Colonic mucosa (tissue), 4 donors: ENCODE measurements around the gene RPS8. TPM values are rescaled to one million over a fixed set of nuclear protein-coding genes. Genes with fewer than 3 reads are reported as not detected.

Experiments used
- DNase-seq: peaks from one replicate; pipeline ENCODE4 v3.0.0-alpha.2; 2020
- H3K27ac ChIP-seq: fragments of 200-600 bp; one replicate; pipeline ENCODE4 v1.8.0; 2021
- H3K27me3 ChIP-seq: fragments of 200-600 bp; one replicate; pipeline ENCODE4 v1.8.0; 2021
- H3K36me3 ChIP-seq: fragments of 200-600 bp; one replicate; pipeline ENCODE4 v1.8.0; 2021
- H3K4me1 ChIP-seq: fragments of 200-600 bp; one replicate; pipeline ENCODE4 v1.8.0; 2021; ENCODE audit warnings: mild to moderate bottlenecking
- H3K4me3 ChIP-seq: fragments of 200-600 bp; one replicate; pipeline ENCODE4 v1.8.0; 2021
- H3K9ac ChIP-seq, 2 donors: one replicate each; pipeline ENCODE4 v1.7.0; 2013; ENCODE audit warnings: control low read depth in 2 of 2, low read depth in 2 of 2, low read length in 2 of 2
- H3K9me3 ChIP-seq: fragments of 200-600 bp; one replicate; pipeline ENCODE4 v1.8.0; 2021
- intact Hi-C: fragments of 100-400 bp; cut with DNase I; formaldehyde crosslinking; loops from one replicate; pipeline ENCODE4 v1.14.1; 2022
- total RNA-seq, 2 donors: library from RNA; stranded (reverse); fragmentation: NEBNext Ultra II Directional in 1 of 2; extraction: Animal tissue kit (Norgen Biotek cat#: 25700) in 1 of 2; gene quantifications; one replicate each; pipeline ENCODE4 v1.2.1, GENCODE V29; 2021
- TF ChIP-seq, protein P1 (sequence below): fragments of 200-600 bp; IDR thresholded peaks from one replicate; pipeline ENCODE4 v1.8.0; 2022; ENCODE audit warnings: antibody characterized with exemption, mild to moderate bottlenecking
- donor health status: healthy.
- donor health status: DM: no; HTN: no; CAD: no.
- donor health status: DM: no; HTN: no; CAD: no.

The RPS8 gene
- total RNA-seq, 2 donors from 2014 or later, result 1,574 to 1,589 TPM

DNA sequence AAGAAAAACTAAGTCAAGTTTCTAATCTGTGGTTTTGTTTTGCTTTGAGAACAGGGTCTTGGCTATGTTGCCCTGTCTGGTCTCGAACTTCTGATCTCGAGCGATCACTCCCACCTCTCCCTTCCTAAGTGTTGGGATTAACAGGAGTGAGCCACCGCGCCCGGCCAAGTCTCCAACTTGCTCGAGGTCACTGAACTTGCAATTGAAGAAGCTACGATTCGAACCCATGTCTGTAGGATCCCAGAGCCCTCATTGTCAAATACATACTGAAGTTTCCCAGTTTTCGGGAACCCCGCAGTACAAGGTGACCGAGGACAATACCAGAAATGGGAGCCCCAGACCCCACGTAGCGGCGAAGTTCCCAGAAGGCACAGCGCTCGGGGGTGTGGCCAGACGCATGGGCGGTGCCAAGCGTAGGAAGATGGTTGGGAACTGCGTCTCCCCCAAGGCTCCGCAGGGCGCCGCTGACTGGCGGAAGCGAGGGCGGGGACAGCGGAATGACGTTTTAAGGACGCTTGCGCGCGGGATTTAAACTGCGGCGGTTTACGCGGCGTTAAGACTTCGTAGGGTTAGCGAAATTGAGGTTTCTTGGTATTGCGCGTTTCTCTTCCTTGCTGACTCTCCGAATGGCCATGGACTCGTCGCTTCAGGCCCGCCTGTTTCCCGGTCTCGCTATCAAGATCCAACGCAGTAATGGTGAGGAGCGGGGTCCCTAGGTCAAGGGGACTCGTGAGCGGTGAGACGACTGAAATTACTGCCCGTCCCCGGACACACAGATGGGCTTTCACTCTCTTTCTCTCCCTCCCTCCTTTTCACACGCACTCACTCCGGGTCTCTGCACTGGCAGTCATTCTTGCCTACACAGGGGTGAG, 35.8 kb upstream of the RPS8 start, which contains the start of gene KIF2C:
TSS of gene KIF2C (plus strand) at position 531 of the 872 bp plus-strand sequence. CDS start at position 627, 96 bp downstream.
- peak within 1 kb of the TSS; percentile 31 to 82 for H3K9ac ChIP-seq
- TF ChIP-seq, protein P1, sequence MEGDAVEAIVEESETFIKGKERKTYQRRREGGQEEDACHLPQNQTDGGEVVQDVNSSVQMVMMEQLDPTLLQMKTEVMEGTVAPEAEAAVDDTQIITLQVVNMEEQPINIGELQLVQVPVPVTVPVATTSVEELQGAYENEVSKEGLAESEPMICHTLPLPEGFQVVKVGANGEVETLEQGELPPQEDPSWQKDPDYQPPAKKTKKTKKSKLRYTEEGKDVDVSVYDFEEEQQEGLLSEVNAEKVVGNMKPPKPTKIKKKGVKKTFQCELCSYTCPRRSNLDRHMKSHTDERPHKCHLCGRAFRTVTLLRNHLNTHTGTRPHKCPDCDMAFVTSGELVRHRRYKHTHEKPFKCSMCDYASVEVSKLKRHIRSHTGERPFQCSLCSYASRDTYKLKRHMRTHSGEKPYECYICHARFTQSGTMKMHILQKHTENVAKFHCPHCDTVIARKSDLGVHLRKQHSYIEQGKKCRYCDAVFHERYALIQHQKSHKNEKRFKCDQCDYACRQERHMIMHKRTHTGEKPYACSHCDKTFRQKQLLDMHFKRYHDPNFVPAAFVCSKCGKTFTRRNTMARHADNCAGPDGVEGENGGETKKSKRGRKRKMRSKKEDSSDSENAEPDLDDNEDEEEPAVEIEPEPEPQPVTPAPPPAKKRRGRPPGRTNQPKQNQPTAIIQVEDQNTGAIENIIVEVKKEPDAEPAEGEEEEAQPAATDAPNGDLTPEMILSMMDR, result no peak
- H3K4me3 ChIP-seq, result peak within 1 kb of the TSS; percentile 50
- intact Hi-C loops, result no loop called here
- no peaks in the 10 kb centered on the region for H3K9me3 ChIP-seq
- DNase-seq, result peak; percentile 98
- H3K27ac ChIP-seq, result peak within 1 kb of the TSS; percentile 87
- H3K4me1 ChIP-seq, result peaks cover 5% of the 10 kb centered on the region
- H3K36me3 ChIP-seq, result no peaks in the 10 kb centered on the region
- no peaks in the 10 kb centered on the region for H3K27me3 ChIP-seq

DNA sequence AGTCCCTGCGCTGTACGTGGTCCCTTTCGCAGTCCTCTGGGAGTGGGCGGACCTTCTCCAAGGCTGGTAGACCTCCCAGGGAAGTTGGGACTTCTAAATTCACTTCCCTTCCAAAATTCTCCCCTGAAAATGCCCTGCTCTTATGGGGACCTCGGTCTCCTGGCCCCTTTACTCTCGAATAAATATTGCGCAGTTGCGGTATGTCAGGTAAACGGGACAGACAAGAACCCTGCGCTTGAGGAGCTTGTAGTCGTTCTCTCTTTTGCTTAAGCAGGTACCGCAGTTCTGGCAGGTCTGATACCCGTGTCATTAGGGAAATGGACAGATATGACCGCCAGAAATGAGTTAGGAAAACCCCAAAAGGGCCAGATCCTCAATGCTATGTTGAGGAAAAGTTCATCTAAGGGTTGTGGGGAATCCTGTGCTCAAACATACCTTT, 35.1 kb upstream of the RPS8 start:
- TF ChIP-seq, protein P1, result no peak
- intact Hi-C loops, result no loop called here
- Histone ChIP-seq H3K4me1 (peaks cover 5% of the 10 kb centered on the region), H3K27me3 (no peaks in the 10 kb centered on the region), H3K9me3 (no peaks in the 10 kb centered on the region), H3K9ac (peak overlapping the region; percentile 19 to 82), H3K4me3 (peak overlapping the region; percentile 50), H3K36me3 (no peaks in the 10 kb centered on the region), H3K27ac (no peak overlapping the region)
- peak; percentile 30 for DNase-seq

DNA sequence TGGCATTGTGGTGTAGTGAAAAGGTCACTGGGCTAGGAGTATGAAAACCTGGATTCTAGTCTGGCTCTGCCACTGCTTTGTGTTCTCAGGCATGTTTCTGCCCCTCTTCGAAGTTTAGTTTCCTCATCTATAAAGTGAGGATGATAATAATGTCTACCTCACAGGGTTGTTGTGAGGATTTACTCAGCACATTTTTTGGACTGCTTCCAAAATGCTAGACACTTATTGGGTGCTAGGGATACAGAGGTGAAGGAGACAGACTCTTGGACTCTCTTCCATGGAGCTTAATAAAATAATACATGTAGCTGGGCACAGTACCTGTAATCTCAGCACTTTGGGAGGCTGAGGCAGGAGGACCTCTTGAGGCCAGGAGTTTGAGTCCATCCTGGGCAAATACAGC, 32.1 kb upstream of the RPS8 start:
- intact Hi-C loops, result no loop called here
- Histone ChIP-seq H3K27ac (no peak overlapping the region), H3K4me1 (peaks cover 5% of the 10 kb centered on the region), H3K9ac (no peak overlapping the region), H3K9me3 (no peaks in the 10 kb centered on the region), H3K4me3 (no peak overlapping the region), H3K27me3 (no peaks in the 10 kb centered on the region), H3K36me3 (no peaks in the 10 kb centered on the region)
- TF ChIP-seq, protein P1, result no peak
- no peak for DNase-seq

DNA sequence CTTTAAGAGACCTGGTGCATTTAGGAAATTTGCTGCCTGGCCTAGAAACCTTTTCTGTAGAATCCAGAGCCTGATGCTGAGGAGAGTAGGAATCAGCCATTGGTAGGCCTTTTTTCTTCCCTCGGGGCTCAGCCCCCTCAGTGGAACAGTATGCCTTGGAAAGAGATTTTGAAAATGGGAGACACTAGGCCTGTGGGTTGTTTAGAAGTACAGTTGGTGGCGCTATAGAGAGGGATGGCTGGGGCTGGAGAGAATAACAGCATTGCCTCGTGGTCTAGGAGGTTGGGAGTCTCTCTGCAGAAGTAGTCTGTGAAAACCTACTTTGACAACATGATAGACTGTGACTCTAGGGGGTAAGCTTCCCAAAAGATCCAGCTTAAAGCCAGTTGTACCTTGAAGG, 27.5 kb upstream of the RPS8 start:
- intact Hi-C loops, result no loop called here
- Histone ChIP-seq H3K9me3 (no peaks in the 10 kb centered on the region), H3K36me3 (no peaks in the 10 kb centered on the region), H3K4me1 (no peaks in the 10 kb centered on the region), H3K9ac (no peak overlapping the region), H3K4me3 (no peak overlapping the region), H3K27ac (no peak overlapping the region), H3K27me3 (no peaks in the 10 kb centered on the region)
- no peak for DNase-seq
- TF ChIP-seq, protein P1, result no peak

DNA sequence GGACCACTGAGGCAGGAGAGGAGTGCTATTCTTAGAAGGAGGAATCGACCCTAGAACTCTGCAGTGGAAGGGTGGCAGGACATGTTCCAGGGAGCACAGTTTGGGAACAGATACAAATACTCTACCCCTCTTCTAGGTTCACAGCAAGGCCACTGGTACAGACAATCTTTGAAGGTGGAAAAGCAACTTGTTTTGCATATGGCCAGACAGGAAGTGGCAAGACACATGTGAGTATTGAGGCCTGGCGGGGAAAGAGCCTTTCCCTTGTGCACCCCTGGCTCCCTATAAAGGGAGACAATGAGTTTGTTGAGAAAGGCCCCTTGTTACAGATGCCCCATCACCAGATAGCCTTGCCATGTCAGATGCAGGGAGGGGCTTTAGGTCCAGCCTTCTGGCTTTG, 17.9 kb upstream of the RPS8 start:
- H3K36me3 ChIP-seq, result no peaks in the 10 kb centered on the region
- TF ChIP-seq, protein P1, result no peak
- H3K4me3 ChIP-seq, result no peak overlapping the region
- no peak for DNase-seq
- no peaks in the 10 kb centered on the region for H3K27me3 ChIP-seq
- H3K9me3 ChIP-seq, result no peaks in the 10 kb centered on the region
- intact Hi-C loops, result no loop called here
- H3K9ac ChIP-seq, result no peak overlapping the region
- no peak overlapping the region for H3K27ac ChIP-seq
- no peaks in the 10 kb centered on the region for H3K4me1 ChIP-seq
